ENCODE data around the gene TBC1D8. TPM values are rescaled to one million over a fixed set of nuclear protein-coding genes. Genes with fewer than 3 reads are reported as not detected.

Gene TBC1D8
- total and polyA plus RNA-seq, 12 donors, result 7.6 to 17.2 (median 10.8) TPM

GRCh38 chr2:101190747-101191516, 39.8 kb upstream of the TBC1D8 start:
- TF ChIP-seq CTCF (IDR thresholded peaks at IDR 0.05) (no peak), POLR2A (IDR thresholded peaks at IDR 0.05) (no peak)
- Histone ChIP-seq H3K36me3 (replicated peaks in 1 of 2) (no peaks in the 10 kb centered on the region), H3K27me3 (no peaks in the 10 kb centered on the region), H3K9me3 (replicated peaks in 1 of 3) (no peaks in the 10 kb centered on the region), H3K4me1 (replicated peaks in 1 of 2) (peaks cover 0 to 4% of the 10 kb centered on the region in 2 donors), H3K4me3 (no peak overlapping the region), H3K27ac (peak overlapping the region in 2 of 5 donors; percentile 62 to 77)
- DNase-seq, result peak in 1 of 7 donors; percentile 35
- intact Hi-C loops (cut with DNase I), result no loop called here
- 17 to 29% (median 25%) methylated on average over 5 to 9 of the region's 9 CpGs for WGBS, 4 donors

- Histone ChIP-seq H3K9me3 (replicated peaks in 1 of 3) (no peaks in the 10 kb centered on the region), H3K4me3 (no peak overlapping the region), H3K27ac (no peak overlapping the region), H3K36me3 (replicated peaks in 1 of 2) (no peaks in the 10 kb centered on the region), H3K4me1 (replicated peaks in 1 of 2) (peaks cover 0 to 4% of the 10 kb centered on the region in 2 donors), H3K27me3 (no peaks in the 10 kb centered on the region)
- peak; percentile 32 to 68 (median 51) for DNase-seq
- intact Hi-C loops (cut with DNase I), result no loop called here
- 51 to 65% (median 57%) methylated on average over 5 of the region's 5 CpGs for WGBS, 4 donors
- TF ChIP-seq POLR2A (IDR thresholded peaks at IDR 0.05) (no peak), CTCF (IDR thresholded peaks at IDR 0.05) (peak; percentile 41 to 61 (median 50))
Observed at GRCh38 chr2:101188683-101189405, 37.7 kb upstream of the TBC1D8 start.

- WGBS, 4 donors, result 80 to 96% (median 86%) methylated on average over 2 of the region's 2 CpGs
Observed at GRCh38 chr2:101187131-101187530, 35.9 kb upstream of the TBC1D8 start.

More at GRCh38 chr2:101187131-101187530, 35.9 kb upstream of the TBC1D8 start:
- no peak overlapping the region for H3K27ac ChIP-seq
- no peak overlapping the region for H3K4me3 ChIP-seq
- TF ChIP-seq CTCF (IDR thresholded peaks at IDR 0.05), result no peak
- no peak for TF ChIP-seq POLR2A (IDR thresholded peaks at IDR 0.05)
- no peaks in the 10 kb centered on the region for H3K27me3 ChIP-seq
- intact Hi-C loops (cut with DNase I), result no loop called here
- DNase-seq, result no peak
- H3K36me3 ChIP-seq (replicated peaks in 1 of 2), result no peaks in the 10 kb centered on the region
- H3K9me3 ChIP-seq (replicated peaks in 1 of 3), result no peaks in the 10 kb centered on the region
- peaks cover 0 to 4% of the 10 kb centered on the region in 2 donors for H3K4me1 ChIP-seq (replicated peaks in 1 of 2)
